DMS 273 treated with DMSO at 0.1 percent for 48 hours (cell line): ENCODE data around the gene MEGF6.
"Not testable (repeated sequence)": the region's sequence is repeated elsewhere in the genome, so short reads cannot be mapped to it uniquely, and the experiment has no call there.

Experiments
- DNase-seq: peaks from one replicate; lab custom pipeline; 2025; lab: John Stamatoyannopoulos, UW

Gene MEGF6

GRCh38 chr1:3575515-3575914, 35.8 kb downstream of the MEGF6 start:
- not testable (repeated sequence) for DNase-seq

GRCh38 chr1:3573500-3573899, 37.8 kb downstream of the MEGF6 start:
- no peak for DNase-seq

GRCh38 chr1:3572638-3573037, 38.7 kb downstream of the MEGF6 start:
- DNase-seq = not testable (repeated sequence)

- no peak for DNase-seq
Observed at GRCh38 chr1:3571263-3571662, 40.0 kb downstream of the MEGF6 start.

- DNase-seq = no peak
Observed at GRCh38 chr1:3570066-3570986, 41.0 kb downstream of the MEGF6 start.

GRCh38 chr1:3569436-3569835, 41.9 kb downstream of the MEGF6 start:
- no peak for DNase-seq

GRCh38 chr1:3568815-3569435, 42.4 kb downstream of the MEGF6 start:
- no peak for DNase-seq

GRCh38 chr1:3566951-3567804, 44.1 kb downstream of the MEGF6 start:
- DNase-seq = no peak

- DNase-seq = no peak
Observed at GRCh38 chr1:3566003-3566885, 45.1 kb downstream of the MEGF6 start.

- no peak for DNase-seq
Observed at GRCh38 chr1:3564921-3565831, 46.1 kb downstream of the MEGF6 start.

GRCh38 chr1:3563610-3564009, 47.7 kb downstream of the MEGF6 start:
- DNase-seq = no peak

GRCh38 chr1:3563125-3563524, 48.2 kb downstream of the MEGF6 start:
- DNase-seq = no peak

- no peak for DNase-seq
Observed at GRCh38 chr1:3562712-3563111, 48.6 kb downstream of the MEGF6 start.

- DNase-seq = no peak
Observed at GRCh38 chr1:3561702-3562101, 49.6 kb downstream of the MEGF6 start.

- no peak for DNase-seq
Observed at GRCh38 chr1:3560981-3561380, 50.3 kb downstream of the MEGF6 start.

- DNase-seq = no peak
Observed at GRCh38 chr1:3560251-3560871, 50.9 kb downstream of the MEGF6 start.

- DNase-seq = no peak
Observed at GRCh38 chr1:3558036-3558726, 53.1 kb downstream of the MEGF6 start.

- DNase-seq = no peak
Observed at GRCh38 chr1:3557366-3557765, 53.9 kb downstream of the MEGF6 start.

GRCh38 chr1:3556336-3556735, 55.0 kb downstream of the MEGF6 start:
- DNase-seq = no peak
